ENCODE measurements around the gene TMEM179.
"Not testable (repeated sequence)": the region's sequence is repeated elsewhere in the genome, so short reads cannot be mapped to it uniquely, and the experiment has no call there.

The TMEM179 gene

GRCh38 chr14:104637546-104638003 is 33.0 kb upstream of the TMEM179 start:
- no peak for DNase-seq (ENCODE audit: low spot score)

DNA sequence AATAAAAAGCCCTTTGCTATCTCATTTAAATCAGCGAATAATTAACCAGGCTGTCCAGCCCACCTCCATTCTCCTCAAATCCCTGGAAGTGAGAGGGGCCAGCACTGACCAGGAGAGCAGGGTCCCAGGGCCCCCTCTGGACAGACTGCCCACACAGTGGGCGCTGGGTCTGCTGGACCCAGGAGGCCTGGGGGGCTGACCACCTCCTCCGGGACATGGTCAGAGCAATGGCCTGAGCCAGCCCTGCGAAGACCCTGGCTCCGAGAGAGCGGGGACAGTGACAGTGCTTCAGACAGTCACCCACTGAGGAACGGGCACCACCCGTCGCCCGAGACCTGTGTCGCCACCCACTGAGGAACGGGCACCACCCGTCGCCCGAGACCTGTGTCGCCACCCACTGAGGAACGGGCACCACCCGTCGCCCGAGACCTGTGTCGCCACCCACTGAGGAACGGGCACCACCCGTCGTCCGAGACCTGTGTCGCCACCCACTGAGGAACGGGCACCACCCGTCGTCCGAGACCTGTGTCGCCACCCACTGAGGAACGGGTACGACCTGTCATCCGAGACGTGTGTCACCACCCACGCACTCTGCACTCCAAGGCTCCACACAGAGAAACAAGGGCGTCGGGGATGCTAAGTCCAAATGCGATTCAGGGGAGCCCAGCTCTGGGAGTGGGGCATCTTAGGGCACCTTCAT is 32.4 kb upstream of the TMEM179 start:
- not testable (repeated sequence) for DNase-seq (ENCODE audit: low spot score)

GRCh38 chr14:104636131-104636530 is 31.6 kb upstream of the TMEM179 start:
- DNase-seq (ENCODE audit: low spot score), result no peak

DNA sequence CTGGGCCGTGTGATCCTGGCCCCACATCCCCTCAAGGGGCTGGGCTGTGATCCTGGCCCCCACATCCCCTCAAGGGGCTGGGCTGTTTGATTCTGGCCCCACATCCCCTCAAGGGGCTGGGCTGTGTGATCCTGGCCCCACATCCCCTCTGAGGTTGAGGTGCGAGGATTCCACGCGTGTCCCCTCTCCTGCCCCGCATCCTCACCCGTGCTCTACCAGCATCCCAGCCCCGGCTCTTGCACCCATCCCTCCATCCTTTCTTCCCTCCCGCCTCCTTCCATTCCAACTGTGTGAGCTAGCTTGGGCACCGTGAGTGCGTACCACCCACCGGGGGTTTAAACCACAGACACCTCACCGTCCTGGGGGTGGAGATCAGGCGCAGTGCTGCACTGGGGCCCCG is 31.1 kb upstream of the TMEM179 start:
- DNase-seq (ENCODE audit: low spot score), result no peak

- no peak for DNase-seq (ENCODE audit: low spot score)
These were observed 30.5 kb upstream of the TMEM179 start for GRCh38 chr14:104634886-104635570.

GRCh38 chr14:104634138-104634760 is 29.7 kb upstream of the TMEM179 start:
- no peak for DNase-seq (ENCODE audit: low spot score)

- DNase-seq (ENCODE audit: low spot score), result no peak
These were observed 28.9 kb upstream of the TMEM179 start for GRCh38 chr14:104633276-104634137.

GRCh38 chr14:104632781-104633180 is 28.2 kb upstream of the TMEM179 start:
- no peak for DNase-seq (ENCODE audit: low spot score)

DNA sequence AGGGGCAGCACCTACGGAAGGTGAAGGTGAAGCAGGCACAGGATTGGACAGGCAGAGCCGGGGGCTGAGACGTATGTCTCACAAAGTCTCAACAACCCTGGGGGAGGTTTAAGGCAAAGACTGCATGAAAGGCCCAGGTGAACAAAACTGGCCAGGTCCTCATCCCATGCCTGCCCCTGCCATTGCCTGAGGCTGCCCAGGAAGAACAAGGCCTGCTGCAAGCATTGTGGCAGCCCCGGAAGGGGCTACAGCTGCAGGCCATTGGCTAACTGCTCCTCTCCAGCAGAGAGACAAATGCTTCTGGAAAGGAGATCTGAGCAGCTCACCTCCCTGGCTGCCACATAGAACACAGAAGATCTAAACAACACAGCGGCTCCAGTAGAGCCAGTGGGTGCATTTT is 20.4 kb upstream of the TMEM179 start:
- no peak for DNase-seq (ENCODE audit: low spot score)

- no peak for DNase-seq (ENCODE audit: low spot score)
These were observed 9.7 kb upstream of the TMEM179 start for GRCh38 chr14:104614126-104614812.

DNA sequence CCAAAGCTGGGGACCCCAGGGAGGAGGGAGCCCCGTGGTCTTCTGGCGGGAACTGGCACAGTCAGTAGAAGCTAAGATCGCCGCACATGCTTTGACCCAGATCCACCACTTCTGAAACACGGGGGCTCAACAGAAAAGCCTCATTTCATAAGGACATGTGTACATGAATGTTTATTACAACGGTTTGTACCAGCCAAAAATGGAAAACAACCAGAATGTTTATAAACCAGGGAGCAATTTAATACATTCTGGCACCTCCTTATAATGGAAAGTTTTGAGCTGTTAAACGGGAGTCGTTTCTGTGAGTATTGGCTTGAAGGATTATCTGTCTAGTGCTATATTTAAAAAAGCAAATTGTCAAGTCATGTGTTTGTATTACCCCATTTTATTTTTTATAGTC is 7.3 kb upstream of the TMEM179 start:
- no peak for DNase-seq (ENCODE audit: low spot score)

GRCh38 chr14:104610749-104611310 is 6.3 kb upstream of the TMEM179 start:
- no peak for DNase-seq (ENCODE audit: low spot score)

DNA sequence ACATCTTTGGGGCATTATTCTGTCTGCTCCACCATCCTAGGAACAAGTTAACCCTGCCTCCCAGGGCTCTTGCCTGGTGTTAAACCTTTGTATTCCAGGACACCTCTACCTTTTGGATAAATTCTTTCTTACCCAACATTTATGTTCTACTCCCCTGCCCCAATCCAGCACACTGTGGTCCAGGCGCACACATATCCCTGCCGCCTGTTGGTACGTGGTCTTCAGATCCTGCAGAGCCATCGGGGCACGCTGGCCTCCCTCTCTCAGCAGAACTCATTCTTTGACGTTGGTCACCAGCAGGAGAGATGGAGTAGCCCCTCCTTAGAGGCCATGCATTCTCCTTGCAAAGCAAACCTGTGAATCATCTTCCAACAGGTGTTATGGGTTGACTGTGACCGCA is 5.1 kb upstream of the TMEM179 start:
- no peak for DNase-seq (ENCODE audit: low spot score)

GRCh38 chr14:104603711-104604401 is 716 bp downstream of the TMEM179 start:
- DNase-seq (ENCODE audit: low spot score), result no peak

DNA sequence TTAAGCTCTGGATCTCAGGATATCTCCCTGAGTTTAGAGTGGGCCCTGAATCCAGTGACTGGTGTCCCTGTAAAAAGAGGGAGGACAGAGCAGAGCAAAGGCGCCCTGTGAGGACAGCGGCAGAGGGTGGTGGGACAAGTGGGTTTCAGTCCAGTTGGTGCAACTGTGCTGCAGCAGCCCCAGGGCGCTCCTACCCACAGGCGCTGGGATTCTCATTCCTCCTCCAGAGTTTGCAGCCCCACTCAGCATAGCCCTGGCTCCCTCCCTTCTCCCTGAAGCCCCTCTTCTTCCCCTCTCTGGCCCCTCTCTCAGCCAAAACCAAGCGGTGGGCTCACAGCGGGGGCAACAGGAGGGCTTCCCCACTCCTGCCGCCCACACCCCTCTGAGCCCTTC is 1.6 kb downstream of the TMEM179 start:
- DNase-seq (ENCODE audit: low spot score), result no peak

GRCh38 chr14:104602315-104602932 is 2.1 kb downstream of the TMEM179 start:
- no peak for DNase-seq (ENCODE audit: low spot score)

GRCh38 chr14:104601786-104602185 is 2.8 kb downstream of the TMEM179 start:
- DNase-seq (ENCODE audit: low spot score), result no peak

DNA sequence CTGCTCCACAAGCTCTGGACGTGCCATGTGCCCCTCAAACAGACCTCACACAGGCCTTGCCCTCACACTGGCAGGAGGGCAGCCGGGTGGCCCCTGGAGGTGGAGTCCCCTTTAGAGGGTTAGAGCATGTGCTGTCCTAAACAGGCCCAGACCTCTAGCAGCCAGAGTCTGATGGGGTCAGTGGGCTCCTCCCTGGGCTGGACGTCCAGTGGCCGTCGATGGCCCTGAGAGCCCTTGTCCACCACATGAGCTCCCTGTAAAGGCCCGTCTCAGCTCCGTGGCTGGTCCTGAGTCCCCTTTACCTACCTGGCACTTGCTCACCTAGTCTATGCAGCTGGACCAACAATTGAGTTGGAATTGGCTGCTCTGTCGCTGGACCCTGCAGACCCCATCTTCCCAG is 3.8 kb downstream of the TMEM179 start:
- no peak for DNase-seq (ENCODE audit: low spot score)

DNA sequence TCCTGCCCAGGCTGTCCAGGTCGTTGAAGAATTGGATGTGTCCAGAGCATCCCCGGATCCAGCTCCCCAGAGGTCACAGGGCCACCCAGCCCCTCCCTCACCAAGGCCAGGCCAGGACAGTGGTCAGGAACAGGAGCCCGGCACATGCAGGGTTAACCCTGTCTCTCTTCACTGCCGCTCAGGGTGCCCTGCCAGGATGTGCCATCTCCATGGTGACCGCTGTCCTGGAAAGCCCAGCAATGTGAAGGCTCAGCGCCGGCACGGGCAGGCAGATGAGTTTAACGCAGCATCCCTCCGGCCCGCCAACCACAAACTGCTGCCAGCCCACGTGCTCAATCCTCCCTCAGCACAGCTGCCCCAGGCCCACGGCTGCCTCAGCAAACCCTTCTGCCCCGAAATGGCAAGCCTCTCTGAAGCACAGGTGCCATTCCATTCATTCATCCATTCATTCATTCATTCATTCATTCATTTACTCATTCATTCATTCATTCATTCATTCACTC is 4.4 kb downstream of the TMEM179 start:
- no peak for DNase-seq (ENCODE audit: low spot score)

DNA sequence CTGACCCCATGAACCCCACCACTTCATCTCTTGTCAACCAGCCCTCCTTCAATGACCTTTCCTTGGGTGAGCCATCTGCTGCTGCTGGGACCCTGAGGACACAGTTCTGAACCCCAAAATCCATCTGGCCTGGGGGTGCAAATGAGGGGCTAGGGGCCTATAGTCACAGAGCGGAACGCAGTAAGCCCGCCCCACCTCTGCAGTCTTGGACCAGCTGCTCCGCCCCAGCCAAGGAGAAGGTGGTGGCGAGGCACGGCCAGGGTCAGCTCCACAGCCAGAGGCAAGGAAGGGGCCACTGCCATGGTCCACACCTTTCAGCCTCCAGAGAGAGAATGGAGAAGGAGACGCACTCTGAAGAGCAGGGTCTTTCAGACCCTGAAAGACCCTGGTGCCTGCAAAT is 5.1 kb downstream of the TMEM179 start:
- DNase-seq (ENCODE audit: low spot score), result no peak

All from CD4-positive, alpha-beta T cell treated with Interleukin-2 at 100 ng/mL for 4 hours (primary cell).